ENCODE measurements around the gene FMN1.

The FMN1 gene

DNA sequence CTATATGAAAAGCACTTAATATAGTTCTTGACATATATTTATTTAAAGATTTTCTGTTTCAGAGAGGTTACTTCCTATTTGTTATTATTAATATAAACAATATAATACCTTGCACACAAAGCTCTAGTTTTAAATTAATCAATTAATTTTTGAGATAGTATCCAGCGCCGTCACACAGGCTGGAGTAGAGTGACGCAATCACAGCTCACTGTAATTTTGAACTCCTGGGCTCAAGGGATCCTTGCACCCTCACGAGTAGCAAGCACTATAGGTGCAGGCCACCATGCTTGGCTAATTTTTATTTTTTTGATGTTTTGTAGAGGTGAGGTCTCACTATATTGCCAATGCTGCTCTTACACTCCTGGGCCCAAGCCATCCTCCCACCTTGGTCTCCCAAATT lies 267.4 kb downstream of the FMN1 start:
- no peak for DNase-seq
- Mint-ChIP-seq H3K4me1 (no peaks in the 10 kb centered on the region), H3K4me3 (no peak overlapping the region), H3K27me3 (no peaks in the 10 kb centered on the region), H3K27ac (no peak overlapping the region), H3K9me3 (no peaks in the 10 kb centered on the region)
- ATAC-seq = no peak

DNA sequence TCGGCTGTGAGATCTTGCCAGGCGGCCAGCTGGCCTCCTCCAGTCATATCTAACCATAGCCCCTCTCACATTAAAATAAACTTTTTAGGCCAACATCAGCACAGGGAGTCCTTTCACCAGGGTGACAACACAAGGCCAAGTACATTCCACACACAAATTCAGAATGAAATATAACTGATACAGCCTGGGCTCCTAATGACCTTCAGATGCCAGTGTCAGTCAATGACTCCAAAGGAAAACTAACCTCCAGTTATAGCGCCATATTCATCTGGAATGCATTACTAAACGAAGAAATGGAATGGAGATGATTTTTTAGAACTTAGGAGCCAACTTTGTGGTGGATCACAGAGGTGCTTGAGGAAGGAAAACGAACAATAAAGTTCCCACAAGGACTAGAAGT lies 271.3 kb downstream of the FMN1 start:
- DNase-seq (no peak), ATAC-seq (no peak)
- no peak overlapping the region for H3K27ac Mint-ChIP-seq
- H3K27me3 Mint-ChIP-seq = no peaks in the 10 kb centered on the region
- no peak overlapping the region for H3K4me3 Mint-ChIP-seq
- H3K4me1 Mint-ChIP-seq = no peaks in the 10 kb centered on the region
- no peaks in the 10 kb centered on the region for H3K9me3 Mint-ChIP-seq

DNA sequence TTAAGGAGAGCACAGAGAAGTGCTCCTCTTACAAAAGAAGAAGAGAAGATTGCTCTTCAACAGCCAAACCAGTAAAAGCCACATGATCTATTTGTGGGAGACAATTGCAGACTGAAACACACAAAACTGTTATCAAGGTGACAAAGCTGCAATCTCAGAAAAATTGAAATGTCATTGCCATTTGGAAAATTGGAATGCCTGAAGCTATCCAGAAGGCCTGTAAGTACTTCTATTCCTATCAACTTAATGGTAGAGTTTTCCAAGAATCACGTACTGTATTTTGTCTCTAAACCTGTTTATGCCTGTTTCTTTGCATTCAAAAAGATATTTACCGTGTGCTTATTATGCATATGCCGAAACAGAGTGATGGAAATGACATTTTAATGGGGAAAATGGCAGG lies 272.0 kb downstream of the FMN1 start:
- Mint-ChIP-seq H3K4me1 (no peaks in the 10 kb centered on the region), H3K27ac (no peak overlapping the region), H3K4me3 (no peak overlapping the region), H3K27me3 (no peaks in the 10 kb centered on the region), H3K9me3 (no peaks in the 10 kb centered on the region)
- no peak for ATAC-seq
- no peak for DNase-seq

DNA sequence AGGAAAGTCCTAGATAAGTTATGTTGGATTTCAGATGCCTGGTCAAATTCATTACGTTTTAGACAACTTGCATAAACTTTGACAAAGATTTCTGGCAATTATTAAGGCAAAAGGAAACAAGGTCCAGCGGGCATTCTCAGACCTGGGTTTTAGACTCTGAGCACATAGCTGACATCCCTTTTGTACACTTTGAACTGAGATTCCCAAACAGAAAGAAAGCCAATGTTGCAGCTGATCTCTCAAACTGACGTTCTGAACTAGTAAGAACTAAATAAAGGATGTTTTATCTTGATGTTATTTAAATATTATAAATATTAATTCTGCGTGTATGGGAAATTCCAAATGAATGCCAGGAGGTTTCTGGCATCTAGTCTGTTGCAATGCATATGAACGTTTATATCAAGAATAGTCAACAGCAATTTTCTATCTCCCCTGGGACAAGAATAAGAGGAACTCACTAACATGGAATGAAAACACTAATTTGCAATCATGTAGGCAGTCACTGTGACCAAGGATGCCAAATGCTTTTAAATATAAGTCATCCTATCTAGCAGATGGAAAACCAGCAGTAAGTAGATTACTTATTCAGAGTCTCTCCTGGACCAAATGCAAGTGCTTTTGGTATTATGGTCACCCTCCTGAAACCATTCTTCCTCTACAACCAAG lies 274.6 kb downstream of the FMN1 start:
- no peak overlapping the region for H3K4me3 Mint-ChIP-seq
- no peaks in the 10 kb centered on the region for H3K27me3 Mint-ChIP-seq
- ATAC-seq (no peak), DNase-seq (no peak)
- H3K9me3 Mint-ChIP-seq = no peaks in the 10 kb centered on the region
- no peaks in the 10 kb centered on the region for H3K4me1 Mint-ChIP-seq
- H3K27ac Mint-ChIP-seq = no peak overlapping the region

DNA sequence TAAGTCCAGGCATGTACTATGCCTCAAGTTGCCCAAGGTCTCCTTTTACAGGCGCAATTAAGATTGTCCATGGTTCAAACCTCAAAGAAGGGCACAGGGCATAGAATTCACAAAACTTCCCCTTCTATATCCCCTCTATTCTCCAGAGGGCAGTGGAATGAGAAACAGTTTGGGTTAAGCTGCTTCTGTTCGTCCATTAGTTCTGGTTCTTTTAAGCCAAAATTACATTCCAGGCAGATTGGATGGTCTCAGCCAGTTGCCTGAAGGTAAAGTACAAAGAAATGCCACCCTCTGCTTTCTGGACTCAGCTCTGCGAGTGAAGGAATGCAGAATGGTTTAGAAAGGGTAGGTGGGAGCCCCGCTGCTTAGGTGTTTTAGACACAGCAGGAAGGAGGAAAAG lies 276.0 kb downstream of the FMN1 start:
- ATAC-seq (no peak), DNase-seq (no peak)
- no peak overlapping the region for H3K27ac Mint-ChIP-seq
- no peak overlapping the region for H3K4me3 Mint-ChIP-seq
- H3K27me3 Mint-ChIP-seq = no peaks in the 10 kb centered on the region
- no peaks in the 10 kb centered on the region for H3K9me3 Mint-ChIP-seq
- H3K4me1 Mint-ChIP-seq = no peaks in the 10 kb centered on the region

DNA sequence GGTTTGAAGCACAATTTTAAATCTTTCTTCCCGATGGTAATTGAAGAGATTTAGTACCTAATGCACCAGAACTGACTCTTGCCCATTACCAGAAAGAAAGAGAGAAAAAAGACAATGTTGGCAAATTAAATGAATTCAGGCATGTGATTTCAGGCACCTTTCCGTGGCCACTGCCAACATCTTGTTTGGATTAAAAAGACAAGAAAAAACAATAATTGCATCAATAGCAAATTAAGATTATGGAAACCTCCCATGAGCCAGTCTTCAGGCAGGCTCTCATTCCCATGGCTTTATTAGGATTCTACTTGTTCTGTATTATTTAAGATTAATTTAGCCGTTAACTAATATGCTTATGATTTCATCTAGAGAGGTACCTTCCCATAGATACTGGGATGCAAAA lies 283.7 kb downstream of the FMN1 start:
- DNase-seq (no peak), ATAC-seq (no peak)
- H3K27me3 Mint-ChIP-seq = peaks cover 6% of the 10 kb centered on the region
- no peak overlapping the region for H3K4me3 Mint-ChIP-seq
- H3K9me3 Mint-ChIP-seq = no peaks in the 10 kb centered on the region
- no peaks in the 10 kb centered on the region for H3K4me1 Mint-ChIP-seq
- no peak overlapping the region for H3K27ac Mint-ChIP-seq

DNA sequence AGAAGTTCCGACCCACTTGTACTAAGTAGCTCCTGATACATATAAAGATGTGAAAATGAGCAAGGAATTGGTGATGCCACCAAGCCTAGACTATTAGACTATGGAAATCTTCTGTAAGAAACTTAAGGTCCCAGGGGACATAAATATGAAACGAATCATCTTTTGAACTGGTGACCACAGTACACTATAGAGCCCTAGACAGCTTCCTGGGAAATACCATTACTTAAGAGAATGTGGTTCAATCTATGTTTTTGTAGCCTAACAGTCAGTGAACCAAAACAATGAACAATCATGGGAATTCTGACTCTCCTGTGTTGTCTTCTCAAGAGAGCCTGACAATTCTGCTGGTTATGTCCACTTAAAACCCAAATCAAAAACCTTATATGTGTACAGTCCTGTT lies 285.1 kb downstream of the FMN1 start:
- H3K27ac Mint-ChIP-seq = no peak overlapping the region
- H3K27me3 Mint-ChIP-seq = peaks cover 6% of the 10 kb centered on the region
- ATAC-seq (no peak), DNase-seq (no peak)
- no peaks in the 10 kb centered on the region for H3K9me3 Mint-ChIP-seq
- H3K4me1 Mint-ChIP-seq = no peaks in the 10 kb centered on the region
- H3K4me3 Mint-ChIP-seq = no peak overlapping the region

DNA sequence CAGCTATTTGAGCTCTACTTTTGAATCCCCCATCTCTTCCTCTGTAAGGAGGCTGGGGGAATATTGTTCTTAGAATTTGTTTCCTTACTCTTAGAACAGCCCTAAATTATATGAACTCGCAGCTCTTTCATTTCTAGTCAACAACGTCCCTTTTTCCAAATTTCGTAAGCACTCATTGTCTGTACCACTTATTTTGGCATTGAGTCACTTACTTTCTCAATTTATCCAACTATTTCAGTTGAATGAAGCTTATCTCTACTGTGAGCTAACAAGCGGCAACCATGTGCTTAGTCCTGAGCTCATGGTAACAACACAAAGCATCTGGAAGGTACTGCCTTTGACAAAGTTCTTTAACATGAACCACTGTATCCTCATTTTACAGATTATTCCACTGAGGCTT lies 285.6 kb downstream of the FMN1 start:
- peaks cover 7% of the 10 kb centered on the region for H3K27me3 Mint-ChIP-seq
- no peak overlapping the region for H3K27ac Mint-ChIP-seq
- no peak for ATAC-seq

DNA sequence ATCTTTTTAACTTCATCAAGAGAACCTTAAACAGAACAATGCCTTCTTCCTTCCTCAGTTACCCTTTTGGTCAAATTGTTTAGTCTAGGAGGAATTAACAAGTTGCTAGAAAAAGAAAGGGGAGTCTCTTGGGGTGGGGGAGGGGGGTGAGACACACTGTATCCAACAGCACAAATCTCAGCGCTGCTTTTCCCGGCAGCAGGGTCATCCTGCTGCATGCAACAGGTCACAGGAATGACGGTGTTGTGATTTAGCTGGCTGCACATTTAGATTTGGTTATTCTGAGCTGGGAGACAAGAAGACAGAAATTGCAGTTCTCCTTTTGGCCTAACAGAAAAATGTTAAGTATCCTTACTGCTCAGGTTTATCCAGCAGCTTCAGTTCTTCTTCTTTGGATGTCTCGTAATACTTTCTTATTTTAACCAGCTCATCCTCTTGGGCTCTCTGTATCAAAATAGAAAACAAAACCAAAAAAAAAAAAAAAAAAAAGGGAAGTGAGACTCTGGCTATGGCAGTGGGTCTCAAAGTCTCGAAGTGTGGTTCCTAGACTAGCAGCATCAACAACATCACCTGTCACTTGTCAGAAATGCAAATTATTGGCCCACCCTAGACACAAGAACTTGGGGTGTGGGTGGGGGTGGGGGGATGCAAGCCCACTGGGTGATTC lies 286.2 kb downstream of the FMN1 start:
- DNase-seq (no peak), ATAC-seq (no peak)
- Mint-ChIP-seq H3K4me1 (no peaks in the 10 kb centered on the region), H3K9me3 (no peaks in the 10 kb centered on the region), H3K27me3 (peaks cover 13% of the 10 kb centered on the region), H3K4me3 (no peak overlapping the region), H3K27ac (no peak overlapping the region)

More for the DNA sequence above, 285.6 kb downstream of the FMN1 start:
- no peaks in the 10 kb centered on the region for H3K9me3 Mint-ChIP-seq
- H3K4me3 Mint-ChIP-seq = no peak overlapping the region
- DNase-seq = no peak
- no peaks in the 10 kb centered on the region for H3K4me1 Mint-ChIP-seq

DNA sequence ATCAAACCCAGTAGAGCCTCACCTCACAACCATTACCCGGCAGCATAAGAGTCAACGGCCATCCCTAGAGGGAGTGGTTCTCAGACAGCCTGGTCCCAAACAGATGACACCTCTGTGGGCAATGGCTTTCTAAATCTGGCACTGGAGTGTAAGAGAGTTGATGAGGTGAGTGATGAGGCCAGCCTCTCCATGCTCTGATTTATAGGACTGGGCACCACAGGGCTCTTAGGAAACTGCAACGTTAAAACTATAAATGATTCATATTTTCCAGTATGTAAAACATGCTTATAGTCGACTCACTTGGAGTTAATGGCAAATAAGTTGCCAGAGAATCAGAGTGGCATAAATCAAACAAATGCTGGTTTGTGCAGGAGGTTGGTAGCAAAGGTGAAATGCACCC lies 289.0 kb downstream of the FMN1 start:
- no peak for ATAC-seq
- Mint-ChIP-seq H3K4me3 (no peak overlapping the region), H3K9me3 (no peaks in the 10 kb centered on the region), H3K27me3 (peaks cover 13% of the 10 kb centered on the region), H3K4me1 (no peaks in the 10 kb centered on the region), H3K27ac (no peak overlapping the region)
- DNase-seq = no peak

DNA sequence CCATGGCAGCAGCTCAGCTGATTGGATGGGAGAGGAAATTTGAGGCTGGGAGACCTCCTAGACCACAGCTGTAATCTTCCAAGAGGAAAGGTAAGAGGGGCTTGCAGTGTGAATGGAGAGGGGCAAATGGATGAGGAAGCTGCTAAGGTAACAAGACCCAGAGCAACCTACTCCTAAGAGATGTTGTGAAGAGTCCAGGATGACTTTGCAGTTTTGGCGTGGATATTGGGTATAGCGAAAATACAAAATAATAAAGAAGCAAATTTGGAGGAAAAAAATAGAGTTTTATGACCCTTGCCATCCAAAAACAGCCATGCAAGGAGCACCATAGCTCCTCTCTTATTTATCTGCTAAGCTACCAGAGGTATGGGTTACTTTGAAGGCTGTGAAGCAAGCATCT lies 290.1 kb downstream of the FMN1 start:
- ATAC-seq = no peak
- DNase-seq = no peak
- Mint-ChIP-seq H3K9me3 (no peaks in the 10 kb centered on the region), H3K4me3 (no peak overlapping the region), H3K4me1 (no peaks in the 10 kb centered on the region), H3K27ac (peak overlapping the region in 1 of 2 donors; percentile 31), H3K27me3 (peaks cover 7% of the 10 kb centered on the region)

DNA sequence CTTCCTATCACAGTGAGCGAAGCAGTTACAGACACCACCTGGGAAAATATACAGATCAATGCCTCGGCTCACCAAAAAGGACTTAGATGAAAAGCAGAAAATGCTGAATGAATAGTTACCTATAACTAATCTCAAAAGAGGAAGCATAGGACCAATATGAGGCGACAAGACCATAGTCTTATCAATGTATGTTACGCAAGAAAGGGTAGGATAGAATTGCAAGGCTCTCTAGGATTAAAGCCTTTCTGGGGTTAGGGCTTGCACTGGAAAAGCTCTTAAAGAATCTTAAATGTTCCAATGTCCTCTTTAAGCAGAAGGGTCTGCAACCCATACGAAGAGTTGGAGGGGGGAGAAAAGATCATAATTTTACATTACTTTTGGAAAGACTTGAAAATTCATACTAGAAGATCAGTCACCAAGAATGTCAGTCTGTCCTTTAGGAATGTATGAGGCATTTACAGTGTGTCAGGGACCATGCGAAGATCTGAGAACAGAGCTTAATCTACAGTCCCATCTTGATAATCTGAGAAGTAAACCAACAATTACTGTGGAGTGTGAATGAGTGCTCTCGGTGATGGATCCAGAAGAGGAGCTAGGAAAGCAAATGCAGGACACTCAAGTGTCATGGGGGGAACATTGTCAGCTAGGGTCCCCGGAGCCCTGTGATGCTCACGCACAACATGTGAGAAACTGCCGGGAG lies 290.8 kb downstream of the FMN1 start:
- ATAC-seq (no peak), DNase-seq (no peak)
- Mint-ChIP-seq H3K4me3 (no peak overlapping the region), H3K27me3 (peaks cover 7% of the 10 kb centered on the region), H3K4me1 (no peaks in the 10 kb centered on the region), H3K27ac (peak overlapping the region in 1 of 2 donors; percentile 44), H3K9me3 (no peaks in the 10 kb centered on the region)

DNA sequence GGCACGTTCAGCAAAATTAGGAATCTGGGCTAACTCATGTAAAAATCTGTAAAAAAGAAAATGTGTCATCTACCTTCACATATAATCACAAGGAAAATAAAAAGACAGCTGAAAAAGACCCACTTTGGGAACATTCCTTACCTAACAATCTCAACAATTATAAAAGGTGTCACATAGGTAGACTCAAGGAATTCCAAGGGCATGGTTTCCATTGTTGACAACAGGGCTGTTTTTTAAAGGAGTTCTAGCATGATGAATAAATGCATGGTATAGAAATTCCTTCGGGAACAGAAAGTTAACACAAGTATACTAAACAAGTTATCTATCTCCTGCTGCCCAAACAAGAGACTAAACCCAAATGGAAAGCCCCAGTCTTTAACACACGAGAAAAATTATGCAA lies 292.5 kb downstream of the FMN1 start:
- no peak for ATAC-seq
- no peaks in the 10 kb centered on the region for H3K4me1 Mint-ChIP-seq
- no peak overlapping the region for H3K27ac Mint-ChIP-seq
- peaks cover 7% of the 10 kb centered on the region for H3K27me3 Mint-ChIP-seq
- no peak overlapping the region for H3K4me3 Mint-ChIP-seq
- no peak for DNase-seq
- no peaks in the 10 kb centered on the region for H3K9me3 Mint-ChIP-seq

DNA sequence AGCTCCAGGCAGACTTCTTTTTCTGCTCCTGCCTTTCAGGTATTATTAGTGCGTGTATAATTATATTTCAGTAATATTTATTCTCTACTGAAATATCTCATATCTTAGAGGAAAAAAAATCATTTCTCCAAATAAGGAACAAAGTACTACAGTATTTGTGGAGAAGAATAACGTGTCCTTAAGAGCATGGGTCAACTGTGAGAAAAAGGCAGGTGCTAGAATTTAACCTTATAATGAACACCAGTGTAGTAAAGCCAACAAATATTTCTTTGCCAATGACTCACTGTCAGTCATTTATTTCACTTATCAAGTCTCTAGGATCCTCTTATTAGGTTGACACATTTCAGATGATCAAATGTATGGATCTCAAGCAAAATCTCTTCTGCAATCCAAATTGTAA lies 293.3 kb downstream of the FMN1 start:
- Mint-ChIP-seq H3K27me3 (peaks cover 7% of the 10 kb centered on the region), H3K4me3 (no peak overlapping the region), H3K27ac (no peak overlapping the region), H3K4me1 (no peaks in the 10 kb centered on the region), H3K9me3 (no peaks in the 10 kb centered on the region)
- DNase-seq = no peak
- ATAC-seq = no peak

DNA sequence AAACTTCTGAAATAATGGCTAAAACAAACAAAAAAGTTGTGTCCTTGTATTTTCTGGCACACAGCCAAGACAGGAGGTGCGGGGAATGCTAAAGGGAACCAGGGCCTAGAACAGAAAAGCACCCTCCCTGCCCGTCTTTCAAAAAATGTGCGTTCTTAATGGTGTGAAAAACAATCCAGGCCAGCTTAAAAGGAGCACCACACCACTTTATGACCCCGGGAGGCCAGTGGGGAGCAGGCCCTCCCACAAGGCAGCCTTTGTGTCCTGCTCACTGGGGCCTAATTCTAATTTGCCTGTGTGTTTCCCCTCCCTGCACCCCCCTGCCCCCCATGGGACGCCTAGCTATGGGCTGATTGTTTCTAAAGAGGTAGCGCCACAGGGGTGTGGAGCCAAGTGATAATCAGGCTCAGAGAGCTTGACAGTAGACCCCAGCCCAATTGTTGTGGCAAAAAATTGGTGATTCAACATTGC lies 295.4 kb downstream of the FMN1 start:
- H3K4me1 Mint-ChIP-seq = no peaks in the 10 kb centered on the region
- H3K27me3 Mint-ChIP-seq = peaks cover 14% of the 10 kb centered on the region
- H3K9me3 Mint-ChIP-seq = no peaks in the 10 kb centered on the region
- no peak overlapping the region for H3K27ac Mint-ChIP-seq
- ATAC-seq (no peak), DNase-seq (no peak)
- no peak overlapping the region for H3K4me3 Mint-ChIP-seq

DNA sequence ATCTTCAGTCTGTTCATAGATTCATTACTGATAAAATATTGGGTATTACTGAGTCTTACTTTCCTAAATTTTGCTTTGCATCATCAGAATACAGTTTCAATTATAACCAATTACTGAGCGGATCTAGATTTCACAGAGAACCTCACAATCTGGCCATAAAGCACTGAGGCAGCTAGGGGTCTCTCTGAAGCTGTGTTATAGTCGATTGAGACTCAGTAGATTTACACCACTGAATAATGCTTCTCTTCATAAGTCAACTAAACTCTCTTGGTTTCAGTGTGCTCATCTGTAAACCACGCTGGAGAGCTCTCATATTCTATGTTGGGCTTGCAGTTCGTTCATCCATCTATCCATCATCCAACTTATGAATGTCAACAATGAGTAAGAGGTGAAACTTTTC lies 296.1 kb downstream of the FMN1 start:
- Mint-ChIP-seq H3K27ac (no peak overlapping the region), H3K4me3 (no peak overlapping the region), H3K4me1 (no peaks in the 10 kb centered on the region), H3K27me3 (peaks cover 8% of the 10 kb centered on the region), H3K9me3 (no peaks in the 10 kb centered on the region)
- ATAC-seq (no peak), DNase-seq (no peak)
